HepG2 (cell line): ENCODE results near the gene APLNR. TPM values are rescaled to one million over a fixed set of nuclear protein-coding genes. Genes with fewer than 3 reads are reported as not detected.

ENCODE experiments used
- ATAC-seq: fragments of 200-7000 bp; cut with Tn5 transposase; 3 replicates; pipeline ENCODE4 v1.9.1; 2020; ENCODE audit warnings: mild to moderate bottlenecking, moderate library complexity
- BruUV-seq: library from RNA; stranded (reverse); fragments of 400-500 nt; replicated peaks from 2 replicates; lab custom pipeline; 2021; lab: Mats Ljungman, UMichigan
- CTCF ChIA-PET: fragments of 300-600 bp; formaldehyde crosslinking; extraction: SDS; loops from one replicate; lab custom pipeline; 2021; ENCODE audit warnings: low total read pairs, inconsistent platforms, low intra/inter-chr PET ratio; lab: Yijun Ruan, JAX
- POLR2A ChIA-PET: fragments of 350-600 bp; sonication (Branson Sonifier 250); formaldehyde crosslinking; loops from one replicate; lab custom pipeline; 2020; ENCODE audit warnings: antibody characterized with exemption, inconsistent platforms; lab: Yijun Ruan, JAX
- DNase-seq: peaks from one replicate; pipeline ENCODE4 v3.0.0-alpha.2; 2015; ENCODE audit warnings: low spot score
- FAIRE-seq: peaks from 3 replicates; lab custom pipeline; 2011; peaks lifted over from hg19 to GRCh38; lab: Jason Lieb, UNC
- H2AFZ ChIP-seq: one replicate; pipeline ENCODE4 v1.6.1; 2011; ENCODE audit warnings: low read length, inconsistent platforms
- H3K27ac ChIP-seq: fragments of 300-600 bp; 3 replicates; pipeline ENCODE4 v1.8.0; 2011; ENCODE audit warnings: mixed run types, mild to moderate bottlenecking, mixed read lengths, low read length, inconsistent platforms; ENCODE audit not compliant: insufficient read depth; ENCODE audit errors: extremely low read length
- H3K27me3 ChIP-seq, 2 experiments: fragments of 200-600 bp in 1 of 2; 2 replicates in 1 of 2; 3 replicates in 1 of 2; pipeline versions ENCODE4 v1.6.0 to v1.8.0; 2011; ENCODE audit warnings: low read length in 2 of 2, mild to moderate bottlenecking in 2 of 2, moderate library complexity in 2 of 2, inconsistent platforms in 1 of 2; ENCODE audit not compliant: insufficient read depth in 2 of 2, control insufficient read depth in 1 of 2
- H3K36me3 ChIP-seq, 2 experiments: fragments of 200-600 bp in 1 of 2; replicated peaks in 1 of 2; 2 replicates in 1 of 2; 3 replicates in 1 of 2; pipeline versions ENCODE4 v1.5.1 to v1.8.0; 2011; ENCODE audit warnings: low read length in 2 of 2, inconsistent platforms in 1 of 2; ENCODE audit not compliant: insufficient read depth in 2 of 2, control insufficient read depth in 1 of 2
- H3K4me1 ChIP-seq: 2 replicates; pipeline ENCODE4 v1.5.1; 2012; ENCODE audit warnings: low read length, inconsistent platforms; ENCODE audit not compliant: insufficient read depth
- H3K4me2 ChIP-seq: 2 replicates; pipeline ENCODE4 v1.6.0; 2011; ENCODE audit warnings: low read depth, low read length, inconsistent platforms
- H3K4me3 ChIP-seq, 3 experiments: fragments of 200-600 bp in 1 of 3; sonication (generic), shearing (Covaris generic) in 1 of 3; replicated peaks in 1 of 3; 2 replicates each; pipeline ENCODE4 v1.5.1; 2011 to 2016; ENCODE audit warnings: low read length in 3 of 3, inconsistent platforms in 2 of 3, low read depth in 2 of 3, mild to moderate bottlenecking in 2 of 3, control low read depth in 1 of 3, mixed read lengths in 1 of 3; ENCODE audit not compliant: insufficient read depth in 1 of 3
- H3K79me2 ChIP-seq: one replicate; pipeline ENCODE4 v1.6.1; 2011; ENCODE audit warnings: low read length, inconsistent platforms; ENCODE audit not compliant: insufficient read depth
- H3K9ac ChIP-seq: 2 replicates; pipeline ENCODE4 v1.6.0; 2011; ENCODE audit warnings: mild to moderate bottlenecking, low read depth, low read length, inconsistent platforms; ENCODE audit not compliant: insufficient read depth
- H3K9me3 ChIP-seq: 2 replicates; pipeline ENCODE4 v1.5.1; 2012; ENCODE audit warnings: mild to moderate bottlenecking, low read length
- H4K20me1 ChIP-seq: 2 replicates; pipeline ENCODE4 v1.6.0; 2011; ENCODE audit warnings: inconsistent platforms, mild to moderate bottlenecking, low read length, moderate library complexity; ENCODE audit not compliant: insufficient read depth
- ATRX ChIP-seq: sonication (generic); formaldehyde crosslinking; IDR thresholded peaks from 2 replicates; pipeline ENCODE4 v1.4.0; 2020; ENCODE audit warnings: missing genetic modification reagents, borderline replicate concordance
- DZIP1 ChIP-seq: sonication (generic); formaldehyde crosslinking; IDR thresholded peaks from 2 replicates; pipeline ENCODE4 v1.5.0; 2020; ENCODE audit warnings: mild to moderate bottlenecking, missing genetic modification reagents
- KAT8 ChIP-seq: IDR thresholded peaks from 2 replicates; pipeline ENCODE4 v1.6.1; 2016; ENCODE audit warnings: missing genetic modification reagents, missing compliant biosample characterization
- NCOA2 ChIP-seq: sonication (generic); formaldehyde crosslinking; IDR thresholded peaks from 2 replicates; pipeline ENCODE4 v1.8.0; 2022; ENCODE audit warnings: inconsistent platforms
- NFIC ChIP-seq: IDR thresholded peaks from 2 replicates; pipeline ENCODE4 v1.6.1; 2012; ENCODE audit warnings: mild to moderate bottlenecking, low read length, inconsistent platforms
- ZBTB10 ChIP-seq: sonication (generic); formaldehyde crosslinking; IDR thresholded peaks from 2 replicates; pipeline ENCODE4 v1.4.0; 2020; ENCODE audit warnings: missing genetic modification reagents, borderline replicate concordance
- ZNF589 ChIP-seq: sonication (generic); formaldehyde crosslinking; conservative IDR thresholded peaks from 2 replicates; pipeline ENCODE4 v1.8.0; 2022; ENCODE audit warnings: mild to moderate bottlenecking, moderate library complexity, missing genetic modification reagents
- WGBS: methylation state at CpG from one replicate; pipeline ENCODE4 v1.1.6; 2017; ENCODE audit warnings: low lambda C conversion rate; 5-methylcytosine and 5-hydroxymethylcytosine counted together
- in situ Hi-C: cut with HindIII; loops from 2 replicates; pipeline ENCODE4 v1.10.0; 2017; ENCODE audit warnings: low pct_unique_long_range_greater_than_20kb; ENCODE audit not compliant: extremely low pct_ligation_motif_present
- intact Hi-C: fragments of 100-400 bp; cut with micrococcal nuclease; formaldehyde crosslinking; loops from one replicate; pipeline ENCODE4 v1.10.0; 2022; ENCODE audit not compliant: unreplicated experiment
- polyA plus RNA-seq, 8 experiments: library from polyadenylated mRNA; depleted of rRNA in 3 of 8; stranded (reverse) in 7 of 8; unstranded in 1 of 8; fragments of >200 nt; fragmentation: Illumina TruSeq in 4 of 8; extraction: Trizol in 4 of 8; gene quantifications; 2 replicates each; pipeline versions ENCODE4 v1.2.1 to v1.2.3, GENCODE V29; 2011 to 2016; ENCODE audit warnings: low read depth in 4 of 8, missing spikeins in 1 of 8, mixed read lengths in 1 of 8; ENCODE audit not compliant: insufficient read depth in 1 of 8
- total RNA-seq, 5 experiments: library from RNA; depleted of rRNA; stranded (reverse); fragments of >200 nt; fragmentation: Illumina TruSeq; extraction: Trizol; gene quantifications; 2 replicates each; pipeline ENCODE4 v1.2.3, GENCODE V29; 2016; ENCODE audit warnings: low read depth in 1 of 5

The APLNR gene
- total and polyA plus RNA-seq, 2 of the 13 experiments (the other 11 are each of a cell fraction or from before 2014, with no cell fraction given): not detected

GRCh38 chr11:57235761-57236703, 1.0 kb downstream of the APLNR start:
- TF ChIP-seq NCOA2 (CRISPR knock-in tag) (no peak), ATRX (CRISPR knock-in tag) (no peak), ZBTB10 (CRISPR knock-in tag) (no peak), KAT8 (CRISPR knock-in tag) (no peak), DZIP1 (CRISPR knock-in tag) (no peak), NFIC (no peak), ZNF589 (CRISPR knock-in tag) (no peak)
- Histone ChIP-seq H3K4me1 (no peaks in the 10 kb centered on the region), H3K9ac (no peak overlapping the region), H3K36me3 (no peaks in the 10 kb centered on the region), H3K4me2 (no peak overlapping the region), H4K20me1 (no peaks in the 10 kb centered on the region), H3K9me3 (no peaks in the 10 kb centered on the region), H3K27ac (no peak overlapping the region), H3K79me2 (no peaks in the 10 kb centered on the region), H3K4me3 (no peak overlapping the region), H3K27me3 (peaks cover 0 to 15% of the 10 kb centered on the region in 2 experiments; a peak in 2 of 5 replicates), H2AFZ (no peak overlapping the region)
- no TSS peak for BruUV-seq
- FAIRE-seq (no peak), ATAC-seq (no peak), DNase-seq (no peak)
- POLR2A ChIA-PET: no interaction called here
- WGBS: 52% methylated on average over 18 of the region's 39 CpGs
- in situ Hi-C loops: no loop called here
- intact Hi-C loops: no loop called here
- CTCF ChIA-PET: no interaction called here
